Spleen (tissue), 11 donors: Measurements from ENCODE around the gene COL5A1. TPM values are rescaled to one million over a fixed set of nuclear protein-coding genes. Genes with fewer than 3 reads are reported as not detected.

ENCODE experiments used
- DNase-seq: peaks from one replicate; pipeline ENCODE4 v3.0.0-alpha.2; 2020
- H3K27ac ChIP-seq, 8 donors: fragments of 200-600 bp; sonication (generic) in 7 of 8; 1 replicate in 4 of 8; 2 replicates in 4 of 8; pipeline versions ENCODE4 v1.5.0 to v1.8.0; 2016 to 2021; ENCODE audit warnings: inconsistent platforms in 4 of 8, mild to moderate bottlenecking in 4 of 8, moderate library complexity in 1 of 8
- H3K27me3 ChIP-seq, 7 donors: fragments of 200-600 bp; sonication (generic) in 6 of 7; replicated peaks in 1 of 7; 1 replicate in 4 of 7; 2 replicates in 3 of 7; pipeline versions ENCODE4 v1.5.0 to v1.8.0; 2016 to 2021; ENCODE audit warnings: inconsistent platforms in 3 of 7, mild to moderate bottlenecking in 1 of 7
- H3K36me3 ChIP-seq, 6 donors: fragments of 200-600 bp; sonication (generic) in 5 of 6; 1 replicate in 4 of 6; 2 replicates in 2 of 6; pipeline versions ENCODE4 v1.5.0 to v1.8.0; 2016 to 2021; ENCODE audit warnings: inconsistent platforms in 2 of 6
- H3K4me1 ChIP-seq, 6 donors: fragments of 200-600 bp; sonication (generic) in 5 of 6; 1 replicate in 3 of 6; 2 replicates in 3 of 6; pipeline versions ENCODE4 v1.5.0 to v1.8.0; 2016 to 2021; ENCODE audit warnings: inconsistent platforms in 3 of 6
- H3K4me3 ChIP-seq, 8 donors: fragments of 200-600 bp; sonication (generic) in 7 of 8; 1 replicate in 4 of 8; 2 replicates in 4 of 8; pipeline versions ENCODE4 v1.5.0 to v1.8.0; 2016 to 2021; ENCODE audit warnings: inconsistent platforms in 4 of 8, mild to moderate bottlenecking in 4 of 8, moderate library complexity in 2 of 8
- H3K9me3 ChIP-seq, 8 donors: fragments of 200-600 bp; sonication (generic) in 7 of 8; 1 replicate in 4 of 8; 2 replicates in 4 of 8; pipeline versions ENCODE4 v1.5.0 to v1.8.0; 2016 to 2021; ENCODE audit warnings: inconsistent platforms in 4 of 8
- POLR2A ChIP-seq, 3 donors: fragments of 450-650 bp; IDR thresholded peaks; one replicate each; pipeline ENCODE4 v1.5.1; 2017; ENCODE audit warnings: antibody characterized with exemption in 3 of 3, mild to moderate bottlenecking in 1 of 3
- POLR2AphosphoS5 ChIP-seq, 3 donors: sonication (generic); formaldehyde crosslinking; IDR thresholded peaks; one replicate each; pipeline ENCODE4 v1.5.1; 2017; ENCODE audit warnings: antibody characterized with exemption in 3 of 3
- WGBS, 5 donors: extraction: QIAGEN DNeasy Blood & Tissue Kit in 3 of 5; methylation state at CpG; one replicate each; pipeline versions ENCODE4 v1.1.5 to v1.1.7; 2013 to 2018; 5-methylcytosine and 5-hydroxymethylcytosine counted together
- intact Hi-C: fragments of 100-400 bp; cut with DNase I; formaldehyde crosslinking; loops from one replicate; pipeline ENCODE4 v1.15.0; 2023; ENCODE audit warnings: low total_unique reads
- polyA plus RNA-seq, 3 donors: library from polyadenylated mRNA; stranded (reverse); fragments of 200-250 nt; gene quantifications; one replicate each; pipeline ENCODE4 v1.2.1, GENCODE V29; 2013
- total RNA-seq, 7 donors: library from RNA; depleted of rRNA in 3 of 7; stranded (reverse); fragments of >200 nt in 3 of 7; fragmentation: NEBNext Ultra II Directional in 4 of 7; extraction: Animal tissue kit (Norgen Biotek cat#: 25700) in 4 of 7; gene quantifications; one replicate each; pipeline versions ENCODE4 v1.1.0 to v1.2.1, GENCODE V29; 2016 to 2021
- TF ChIP-seq, protein P1 (sequence below), 11 experiments: fragments of 200-600 bp in 7 of 11; fragments of 450-650 bp in 4 of 11; sonication (generic) in 4 of 11; IDR thresholded peaks in 8 of 11; conservative IDR thresholded peaks in 3 of 11; 1 replicate in 7 of 11; 2 replicates in 4 of 11; pipeline versions ENCODE4 v1.4.0 to v1.8.0; 2016 to 2021; ENCODE audit warnings: antibody characterized with exemption in 11 of 11, inconsistent platforms in 4 of 11, mild to moderate bottlenecking in 1 of 11
- donor health status: healthy with polysubstance abuse.
- donor health status: DM: no; HTN: no; CAD: no; lungs with moderate emphysema.
- donor health status: DM: no; HTN: no; CAD: no.
- donor health status: Bipolar disorder and iron deficiency.
- donor health status: healthy.
- donor health status: DM: no; HTN: no; CAD: no.
- donor health status: DM: yes; HTN: yes; CAD: no.

Gene COL5A1
- total and polyA plus RNA-seq, 10 donors, result 2.6 to 50.6 (median 23.7) TPM

DNA sequence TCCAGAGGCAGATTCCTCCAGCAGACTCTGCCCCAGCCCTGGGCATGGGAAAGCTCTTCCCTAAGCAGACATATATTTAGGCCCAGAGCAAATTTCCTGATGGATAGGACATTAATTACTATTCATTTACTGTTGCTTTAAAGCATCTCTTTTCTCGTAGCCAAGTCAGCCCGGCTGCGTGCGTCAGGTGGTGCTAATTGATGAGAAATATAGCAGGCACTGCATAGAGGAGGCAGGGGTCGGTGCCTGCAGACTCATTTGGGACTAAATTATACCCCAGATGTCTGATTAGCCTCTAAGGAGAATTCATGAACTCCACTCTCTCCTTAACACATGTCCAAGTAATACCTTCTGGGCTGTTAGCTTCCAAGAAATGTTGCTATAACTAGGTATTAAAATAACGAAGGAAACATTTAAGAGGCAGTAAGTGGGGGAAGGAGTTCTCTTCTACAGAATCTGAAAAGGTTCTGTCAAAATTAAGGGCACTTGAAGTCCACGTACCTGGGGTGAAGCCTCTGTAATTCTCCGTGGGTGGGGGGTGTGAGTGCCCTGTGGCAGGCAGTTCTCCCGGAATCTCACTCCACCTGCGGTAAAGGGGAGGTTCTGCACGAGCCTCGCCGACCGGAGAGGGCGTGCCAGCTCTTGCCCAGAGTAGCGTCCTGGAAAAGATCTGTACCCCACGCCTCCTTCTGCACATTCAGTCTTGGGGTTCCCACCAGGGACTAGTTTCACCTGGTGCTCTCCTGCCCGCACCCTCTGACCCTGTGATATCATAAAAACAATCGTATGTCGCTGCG is 123.1 kb downstream of the COL5A1 start:
- intact Hi-C loops, result no loop called here
- no peak for DNase-seq
- H3K27me3 ChIP-seq, result peaks cover 0 to 27% (median 0%) of the 10 kb centered on the region in 7 donors
- 84 to 96% (median 94%) methylated on average over 21 of the region's 21 CpGs for WGBS, 5 donors
- no peak overlapping the region for H3K4me3 ChIP-seq
- H3K36me3 ChIP-seq, result peaks cover 0 to 57% (median 0%) of the 10 kb centered on the region in 6 donors
- H3K27ac ChIP-seq, result no peak overlapping the region
- no peaks in the 10 kb centered on the region for H3K4me1 ChIP-seq
- TF ChIP-seq POLR2AphosphoS5 (IDR thresholded peaks at IDR 0.05) (no peak), POLR2A (IDR thresholded peaks at IDR 0.05) (no peak)
- TF ChIP-seq, protein P1, sequence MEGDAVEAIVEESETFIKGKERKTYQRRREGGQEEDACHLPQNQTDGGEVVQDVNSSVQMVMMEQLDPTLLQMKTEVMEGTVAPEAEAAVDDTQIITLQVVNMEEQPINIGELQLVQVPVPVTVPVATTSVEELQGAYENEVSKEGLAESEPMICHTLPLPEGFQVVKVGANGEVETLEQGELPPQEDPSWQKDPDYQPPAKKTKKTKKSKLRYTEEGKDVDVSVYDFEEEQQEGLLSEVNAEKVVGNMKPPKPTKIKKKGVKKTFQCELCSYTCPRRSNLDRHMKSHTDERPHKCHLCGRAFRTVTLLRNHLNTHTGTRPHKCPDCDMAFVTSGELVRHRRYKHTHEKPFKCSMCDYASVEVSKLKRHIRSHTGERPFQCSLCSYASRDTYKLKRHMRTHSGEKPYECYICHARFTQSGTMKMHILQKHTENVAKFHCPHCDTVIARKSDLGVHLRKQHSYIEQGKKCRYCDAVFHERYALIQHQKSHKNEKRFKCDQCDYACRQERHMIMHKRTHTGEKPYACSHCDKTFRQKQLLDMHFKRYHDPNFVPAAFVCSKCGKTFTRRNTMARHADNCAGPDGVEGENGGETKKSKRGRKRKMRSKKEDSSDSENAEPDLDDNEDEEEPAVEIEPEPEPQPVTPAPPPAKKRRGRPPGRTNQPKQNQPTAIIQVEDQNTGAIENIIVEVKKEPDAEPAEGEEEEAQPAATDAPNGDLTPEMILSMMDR (IDR thresholded peaks at IDR 0.05 in 8 of 11, conservative IDR thresholded peaks at IDR 0.05 in 3 of 11), result no peak
- no peaks in the 10 kb centered on the region for H3K9me3 ChIP-seq

DNA sequence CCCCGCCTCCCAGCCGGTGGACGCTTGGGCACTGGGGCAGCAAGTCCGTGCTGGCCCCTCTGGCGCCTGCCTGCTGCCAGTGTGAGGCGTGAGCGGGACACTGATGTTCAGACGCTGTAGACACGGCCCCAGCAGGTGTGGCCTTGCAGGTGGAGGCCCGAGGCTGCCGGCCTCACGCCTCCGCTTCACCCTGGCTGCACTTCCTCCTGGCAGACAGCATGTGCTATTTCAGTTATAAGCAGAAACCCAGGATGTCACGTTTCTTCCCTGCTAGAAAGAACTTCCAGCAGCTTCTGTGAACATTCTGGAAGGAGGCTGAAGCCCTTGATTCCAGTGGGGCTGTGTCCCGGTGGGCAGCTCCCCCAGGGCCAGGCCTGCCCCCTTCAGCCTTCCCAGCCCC is 124.2 kb downstream of the COL5A1 start:
- H3K4me1 ChIP-seq, result peaks cover 0 to 9% (median 4%) of the 10 kb centered on the region in 6 donors
- no peak for DNase-seq
- 62 to 74% (median 67%) methylated on average over 7 to 15 of the region's 15 CpGs for WGBS, 5 donors
- no peak overlapping the region for H3K4me3 ChIP-seq
- H3K9me3 ChIP-seq, result no peaks in the 10 kb centered on the region
- intact Hi-C loops, result no loop called here
- TF ChIP-seq, protein P1 (IDR thresholded peaks at IDR 0.05 in 8 of 11, conservative IDR thresholded peaks at IDR 0.05 in 3 of 11), result no peak
- TF ChIP-seq POLR2AphosphoS5 (IDR thresholded peaks at IDR 0.05) (no peak), POLR2A (IDR thresholded peaks at IDR 0.05) (no peak)
- peaks cover 0 to 27% (median 0%) of the 10 kb centered on the region in 7 donors for H3K27me3 ChIP-seq
- peaks cover 0 to 57% (median 0%) of the 10 kb centered on the region in 6 donors for H3K36me3 ChIP-seq
- H3K27ac ChIP-seq, result no peak overlapping the region

DNA sequence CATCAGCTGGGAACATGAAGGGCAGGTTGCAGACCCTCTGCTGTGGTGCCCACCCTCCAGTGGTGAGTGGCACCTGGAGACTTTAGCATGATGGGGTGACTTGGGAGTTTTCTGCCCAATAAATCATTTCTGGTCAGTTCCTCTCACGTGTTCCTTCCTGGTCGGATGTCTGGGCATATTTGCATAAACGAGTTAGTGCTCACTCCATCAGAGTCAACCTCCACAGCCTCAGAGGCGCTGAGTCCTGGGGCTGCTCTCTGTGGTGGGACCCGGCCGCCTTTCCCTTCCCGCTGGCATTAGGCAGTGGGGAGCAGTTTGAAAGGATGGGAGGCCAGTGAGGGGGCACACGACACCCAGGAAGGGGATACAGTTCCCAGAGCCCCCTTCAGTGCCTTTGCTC is 125.0 kb downstream of the COL5A1 start:
- DNase-seq, result no peak

DNA sequence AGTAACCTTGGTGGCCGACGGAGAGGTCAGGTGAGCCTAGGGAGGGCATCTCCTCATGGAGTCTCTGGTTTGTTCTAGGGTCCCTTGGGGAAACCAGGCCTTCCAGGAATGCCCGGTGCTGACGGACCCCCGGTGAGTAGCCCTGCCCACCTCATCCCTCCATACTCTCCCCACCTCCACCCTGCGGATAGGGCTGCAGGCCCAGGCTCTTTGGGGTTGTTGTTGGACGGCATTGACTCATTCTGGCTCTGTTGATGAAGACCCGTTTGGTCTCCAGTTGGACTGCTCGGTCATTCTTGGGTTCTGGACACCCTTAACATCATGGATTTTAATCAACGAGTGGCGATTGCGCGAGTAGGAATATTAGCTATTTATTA is 126.7 kb downstream of the COL5A1 start:
- no peaks in the 10 kb centered on the region for H3K9me3 ChIP-seq
- peaks cover 0 to 16% (median 11%) of the 10 kb centered on the region in 6 donors for H3K4me1 ChIP-seq
- peaks cover 0 to 36% (median 0%) of the 10 kb centered on the region in 7 donors for H3K27me3 ChIP-seq
- TF ChIP-seq, protein P1 (IDR thresholded peaks at IDR 0.05 in 8 of 11, conservative IDR thresholded peaks at IDR 0.05 in 3 of 11), result no peak
- peaks cover 0 to 48% (median 2%) of the 10 kb centered on the region in 6 donors for H3K36me3 ChIP-seq
- no peak overlapping the region for H3K27ac ChIP-seq
- H3K4me3 ChIP-seq, result no peak overlapping the region
- 90 to 95% (median 92%) methylated on average over 9 to 13 of the region's 13 CpGs for WGBS, 5 donors
- DNase-seq, result no peak
- intact Hi-C loops, result no loop called here

More for the DNA sequence above, 125.0 kb downstream of the COL5A1 start:
- intact Hi-C loops, result no loop called here
- Histone ChIP-seq H3K27me3 (peaks cover 0 to 35% (median 0%) of the 10 kb centered on the region in 7 donors), H3K27ac (no peak overlapping the region), H3K36me3 (peaks cover 0 to 53% (median 0%) of the 10 kb centered on the region in 6 donors), H3K9me3 (no peaks in the 10 kb centered on the region), H3K4me3 (no peak overlapping the region), H3K4me1 (peaks cover 0 to 16% (median 10%) of the 10 kb centered on the region in 6 donors)
- 40 to 49% (median 45%) methylated on average over 6 to 8 of the region's 8 CpGs for WGBS, 5 donors
- TF ChIP-seq POLR2A (IDR thresholded peaks at IDR 0.05), result no peak
- TF ChIP-seq, protein P1 (IDR thresholded peaks at IDR 0.05 in 8 of 11, conservative IDR thresholded peaks at IDR 0.05 in 3 of 11), result no peak
- no peak for TF ChIP-seq POLR2AphosphoS5 (IDR thresholded peaks at IDR 0.05)
